ENCODE data around the gene HOXB1. TPM values are rescaled to one million over a fixed set of nuclear protein-coding genes. Genes with fewer than 3 reads are reported as not detected.

The HOXB1 gene
- total and polyA plus RNA-seq, 2 donors (not counting 3 experiments of a cell fraction or from before 2014, with no cell fraction given): not detected

GRCh38 chr17:48487221-48487620 lies 43.6 kb downstream of the HOXB1 start:
- no peak for DNase-seq (ENCODE audit: low read depth, low spot score)
- Histone ChIP-seq H3K9me3 (replicated peaks; ENCODE audit: control insufficient read depth, insufficient read depth, low read length) (no peaks in the 10 kb centered on the region), H3K4me2 (ENCODE audit: insufficient read depth, low read length) (no peak overlapping the region), H3K36me3 (ENCODE audit: control insufficient read depth in 2 of 2, extremely low read depth in 1 of 2, insufficient read depth in 2 of 2, low read length in 2 of 2) (no peaks in the 10 kb centered on the region), H3K79me2 (ENCODE audit: control insufficient read depth, insufficient read depth, low read length) (no peaks in the 10 kb centered on the region), H3K27ac (ENCODE audit: insufficient read depth, low read depth, low read length) (no peak overlapping the region), H3K4me1 (ENCODE audit: control insufficient read depth, extremely low read depth, insufficient read depth, low read length) (peaks cover 5% of the 10 kb centered on the region), H2AFZ (ENCODE audit: low read depth, low read length) (no peak overlapping the region), H3K9me1 (replicated peaks; ENCODE audit: control insufficient read depth, extremely low read depth, insufficient read depth, low read length) (no peaks in the 10 kb centered on the region), H3K27me3 (ENCODE audit: control insufficient read depth in 2 of 2, insufficient read depth in 2 of 2, low read length in 2 of 2) (peaks cover 9 to 19% of the 10 kb centered on the region in 2 experiments), H3K9ac (replicated peaks; ENCODE audit: extremely low read depth, insufficient read depth, low read length) (no peak overlapping the region), H3K4me3 (replicated peaks in 1 of 3; ENCODE audit: insufficient read depth in 1 of 3, low read depth in 1 of 3, low read length in 3 of 3) (no peak overlapping the region), H4K20me1 (replicated peaks; ENCODE audit: control insufficient read depth, extremely low read depth, insufficient read depth, low read length) (no peaks in the 10 kb centered on the region)
- BruUV-seq (replicated peaks): no TSS peak
- ChIA-PET CTCF (interaction anchor here (1.0 kb wide), 1 partner anchor 149 kb away, joined by 3 read pairs; no protein-coding TSS in a partner anchor), POLR2A (no interaction called here)
- TF ChIP-seq POLR2A (IDR thresholded peaks at IDR 0.05; ENCODE audit: low read depth, low read length) (no peak), JUN (IDR thresholded peaks at IDR 0.05; ENCODE audit: borderline replicate concordance, insufficient read depth, insufficient read length, low read depth) (no peak), MYC (IDR thresholded peaks at IDR 0.05; ENCODE audit: low read depth, low read length) (no peak), POLR2AphosphoS5 (IDR thresholded peaks at IDR 0.05; ENCODE audit: insufficient read depth, low read depth, low read length) (no peak), CTCF (IDR thresholded peaks at IDR 0.05; ENCODE audit: extremely low read depth in 1 of 2, insufficient read depth in 1 of 2, low read depth in 1 of 2, low read length in 2 of 2) (no peak), GATA2 (IDR thresholded peaks at IDR 0.05; ENCODE audit: insufficient read depth, insufficient read length, low read depth, low read length) (no peak), MAX (IDR thresholded peaks at IDR 0.05; ENCODE audit: insufficient read depth, insufficient read length) (no peak), EZH2 (IDR thresholded peaks at IDR 0.05; ENCODE audit: borderline replicate concordance, low read depth, low read length, severe bottlenecking) (no peak)
- intact Hi-C loops (cut with micrococcal nuclease): no loop called here
- dilution Hi-C loops (cut with MboI; ENCODE audit: extremely low pct_ligation_motif_present, low sequenced_read_pairs): no loop called here
- FAIRE-seq: no peak
